A673 (cell line): Measurements from ENCODE around the gene SENP7. TPM values are rescaled to one million over a fixed set of nuclear protein-coding genes. Genes with fewer than 3 reads are reported as not detected.

ENCODE experiments used
- BruUV-seq: library from RNA; stranded (reverse); fragments of 400-500 nt; replicated peaks from 2 replicates; lab custom pipeline; 2021; lab: Mats Ljungman, UMichigan
- CTCF ChIA-PET: fragments of 300-600 bp; sonication (Branson Sonifier 250); formaldehyde crosslinking; loops from one replicate; lab custom pipeline; 2022; ENCODE audit warnings: antibody characterized with exemption; lab: Charles Lee
- POLR2A ChIA-PET: fragments of 300-600 bp; sonication (Branson Sonifier 250); formaldehyde crosslinking; loops from one replicate; lab custom pipeline; 2022; ENCODE audit warnings: antibody characterized with exemption; ENCODE audit not compliant: low non-redundant PET; lab: Charles Lee
- DNase-seq: peaks from one replicate; pipeline ENCODE4 v3.0.0-alpha.2; 2015; ENCODE audit warnings: low spot score
- H3K27ac ChIP-seq: fragments of 200-600 bp; sonication (generic); 2 replicates; pipeline ENCODE4 v1.5.1; 2016; ENCODE audit warnings: mixed run types, low read depth, mild to moderate bottlenecking, mixed read lengths, antibody characterized with exemption, low read length; ENCODE audit not compliant: poor library complexity, severe bottlenecking
- H3K27me3 ChIP-seq: fragments of 200-600 bp; sonication (generic); replicated peaks from 2 replicates; pipeline ENCODE4 v1.6.1; 2017; ENCODE audit warnings: mixed run types, low read depth, mild to moderate bottlenecking, mixed read lengths, antibody characterized with exemption, low read length; ENCODE audit not compliant: insufficient read depth, poor library complexity
- H3K36me3 ChIP-seq: fragments of 200-600 bp; sonication (generic); 2 replicates; pipeline ENCODE4 v1.6.1; 2016; ENCODE audit warnings: mixed run types, mild to moderate bottlenecking, mixed read lengths, antibody characterized with exemption, low read length; ENCODE audit not compliant: insufficient read depth, poor library complexity, severe bottlenecking
- H3K4me1 ChIP-seq: fragments of 200-600 bp; sonication (generic); 2 replicates; pipeline ENCODE4 v1.6.1; 2017; ENCODE audit warnings: mixed run types, mild to moderate bottlenecking, mixed read lengths, antibody characterized with exemption, low read length; ENCODE audit not compliant: insufficient read depth, poor library complexity, severe bottlenecking
- H3K4me3 ChIP-seq: fragments of 200-600 bp; sonication (generic); 2 replicates; pipeline ENCODE4 v1.5.1; 2016; ENCODE audit warnings: low read depth, mixed run types, mild to moderate bottlenecking, mixed read lengths, low read length; ENCODE audit not compliant: poor library complexity, severe bottlenecking
- H3K9me3 ChIP-seq: fragments of 200-600 bp; sonication (generic); 2 replicates; pipeline ENCODE4 v1.6.1; 2016; ENCODE audit warnings: mixed run types, low read depth, mild to moderate bottlenecking, mixed read lengths, antibody characterized with exemption, low read length; ENCODE audit not compliant: poor library complexity, severe bottlenecking
- CTCF ChIP-seq: fragments of 300-800, 200-600 bp; sonication (generic); conservative IDR thresholded peaks from 2 replicates; pipeline ENCODE4 v1.5.1; 2017; ENCODE audit warnings: low read depth, mild to moderate bottlenecking, antibody characterized with exemption, low read length, moderate library complexity, mixed read lengths
- EZH2 ChIP-seq: fragments of 200-600 bp; sonication (generic); IDR thresholded peaks from 2 replicates; pipeline ENCODE4 v1.6.1; 2017; ENCODE audit warnings: borderline replicate concordance, low read depth, mild to moderate bottlenecking, mixed read lengths, antibody characterized with exemption, low read length; ENCODE audit not compliant: poor library complexity, severe bottlenecking
- intact Hi-C: fragments of 100-400 bp; cut with micrococcal nuclease; formaldehyde crosslinking; loops from one replicate; pipeline ENCODE4 v1.10.0; 2022; ENCODE audit not compliant: unreplicated experiment
- total RNA-seq: library from RNA; stranded (reverse); gene quantifications from 2 replicates; pipeline ENCODE4 v1.2.3, GENCODE V29; 2021

SENP7 gene
- total RNA-seq, 1 experiment from 2014 or later, result 10.2 TPM

- POLR2A ChIA-PET, result no interaction called here
- CTCF ChIA-PET, result no interaction called here
- BruUV-seq, result no TSS peak
These were observed 234.3 kb downstream of the SENP7 start for GRCh38 chr3:101278727-101279126.

More at GRCh38 chr3:101278727-101279126, 234.3 kb downstream of the SENP7 start:
- TF ChIP-seq CTCF (no peak), EZH2 (no peak)
- Histone ChIP-seq H3K4me3 (no peak overlapping the region), H3K9me3 (no peaks in the 10 kb centered on the region), H3K27ac (no peak overlapping the region), H3K36me3 (no peaks in the 10 kb centered on the region), H3K4me1 (no peaks in the 10 kb centered on the region), H3K27me3 (peaks cover 5% of the 10 kb centered on the region)
- no peak for DNase-seq
- intact Hi-C loops, result no loop called here

Other genes starting within 250 kb of the SENP7 start
- 0.13 TPM in 2 replicates for gene IMPG2, start 192.6 kb downstream of the SENP7 start, total RNA-seq
- gene TRMT10C, start 48.7 kb upstream of the SENP7 start, total RNA-seq, result 36.7 and 41.9 TPM in 2 replicates
- gene PCNP, start 61.0 kb upstream of the SENP7 start, total RNA-seq, result 194 and 201 TPM in 2 replicates
- 21.7 and 22.4 TPM in 2 replicates for gene ZBTB11, start 163.9 kb upstream of the SENP7 start, total RNA-seq
- gene RPL24, start 173.5 kb upstream of the SENP7 start, total RNA-seq, result 1,099 and 1,147 TPM in 2 replicates
- gene CEP97, start 211.4 kb upstream of the SENP7 start, total RNA-seq, result 19.7 and 23.8 TPM in 2 replicates